ENCODE data around the gene NR3C1.

DNA sequence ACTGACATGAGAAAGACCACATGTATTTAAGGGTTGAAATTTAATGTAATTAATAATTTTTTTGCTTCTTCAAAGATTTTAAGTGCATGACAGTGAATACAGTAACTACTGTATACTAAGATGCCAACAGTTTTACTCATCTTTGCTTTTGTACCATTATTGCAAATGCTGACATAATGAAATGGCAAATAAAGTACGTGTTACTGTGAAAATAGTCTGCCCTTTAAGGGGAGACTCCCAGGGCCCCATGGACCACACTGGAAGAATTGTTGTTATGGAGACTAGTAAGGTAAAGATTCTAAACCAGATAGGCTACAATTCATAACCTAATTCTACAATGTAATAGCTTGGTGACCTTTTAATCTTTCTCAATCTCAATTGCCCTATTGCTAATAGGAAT lies 84.7 kb downstream of the NR3C1 start:
- TF ChIP-seq, protein P1, sequence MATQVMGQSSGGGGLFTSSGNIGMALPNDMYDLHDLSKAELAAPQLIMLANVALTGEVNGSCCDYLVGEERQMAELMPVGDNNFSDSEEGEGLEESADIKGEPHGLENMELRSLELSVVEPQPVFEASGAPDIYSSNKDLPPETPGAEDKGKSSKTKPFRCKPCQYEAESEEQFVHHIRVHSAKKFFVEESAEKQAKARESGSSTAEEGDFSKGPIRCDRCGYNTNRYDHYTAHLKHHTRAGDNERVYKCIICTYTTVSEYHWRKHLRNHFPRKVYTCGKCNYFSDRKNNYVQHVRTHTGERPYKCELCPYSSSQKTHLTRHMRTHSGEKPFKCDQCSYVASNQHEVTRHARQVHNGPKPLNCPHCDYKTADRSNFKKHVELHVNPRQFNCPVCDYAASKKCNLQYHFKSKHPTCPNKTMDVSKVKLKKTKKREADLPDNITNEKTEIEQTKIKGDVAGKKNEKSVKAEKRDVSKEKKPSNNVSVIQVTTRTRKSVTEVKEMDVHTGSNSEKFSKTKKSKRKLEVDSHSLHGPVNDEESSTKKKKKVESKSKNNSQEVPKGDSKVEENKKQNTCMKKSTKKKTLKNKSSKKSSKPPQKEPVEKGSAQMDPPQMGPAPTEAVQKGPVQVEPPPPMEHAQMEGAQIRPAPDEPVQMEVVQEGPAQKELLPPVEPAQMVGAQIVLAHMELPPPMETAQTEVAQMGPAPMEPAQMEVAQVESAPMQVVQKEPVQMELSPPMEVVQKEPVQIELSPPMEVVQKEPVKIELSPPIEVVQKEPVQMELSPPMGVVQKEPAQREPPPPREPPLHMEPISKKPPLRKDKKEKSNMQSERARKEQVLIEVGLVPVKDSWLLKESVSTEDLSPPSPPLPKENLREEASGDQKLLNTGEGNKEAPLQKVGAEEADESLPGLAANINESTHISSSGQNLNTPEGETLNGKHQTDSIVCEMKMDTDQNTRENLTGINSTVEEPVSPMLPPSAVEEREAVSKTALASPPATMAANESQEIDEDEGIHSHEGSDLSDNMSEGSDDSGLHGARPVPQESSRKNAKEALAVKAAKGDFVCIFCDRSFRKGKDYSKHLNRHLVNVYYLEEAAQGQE (IDR thresholded peaks at IDR 0.05; ENCODE audit: borderline replicate concordance): no peak
- TF ChIP-seq, protein P2, sequence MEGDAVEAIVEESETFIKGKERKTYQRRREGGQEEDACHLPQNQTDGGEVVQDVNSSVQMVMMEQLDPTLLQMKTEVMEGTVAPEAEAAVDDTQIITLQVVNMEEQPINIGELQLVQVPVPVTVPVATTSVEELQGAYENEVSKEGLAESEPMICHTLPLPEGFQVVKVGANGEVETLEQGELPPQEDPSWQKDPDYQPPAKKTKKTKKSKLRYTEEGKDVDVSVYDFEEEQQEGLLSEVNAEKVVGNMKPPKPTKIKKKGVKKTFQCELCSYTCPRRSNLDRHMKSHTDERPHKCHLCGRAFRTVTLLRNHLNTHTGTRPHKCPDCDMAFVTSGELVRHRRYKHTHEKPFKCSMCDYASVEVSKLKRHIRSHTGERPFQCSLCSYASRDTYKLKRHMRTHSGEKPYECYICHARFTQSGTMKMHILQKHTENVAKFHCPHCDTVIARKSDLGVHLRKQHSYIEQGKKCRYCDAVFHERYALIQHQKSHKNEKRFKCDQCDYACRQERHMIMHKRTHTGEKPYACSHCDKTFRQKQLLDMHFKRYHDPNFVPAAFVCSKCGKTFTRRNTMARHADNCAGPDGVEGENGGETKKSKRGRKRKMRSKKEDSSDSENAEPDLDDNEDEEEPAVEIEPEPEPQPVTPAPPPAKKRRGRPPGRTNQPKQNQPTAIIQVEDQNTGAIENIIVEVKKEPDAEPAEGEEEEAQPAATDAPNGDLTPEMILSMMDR (IDR thresholded peaks at IDR 0.05; ENCODE audit: poor library complexity, severe bottlenecking): no peak
- TF ChIP-seq TAF1 (IDR thresholded peaks at IDR 0.05; ENCODE audit: low read depth) (no peak), RAD21 (conservative IDR thresholded peaks at IDR 0.05) (no peak), SMC3 (conservative IDR thresholded peaks at IDR 0.05; ENCODE audit: poor library complexity) (no peak)

Data from neural cell (in vitro differentiated cells).